Suppressor macrophage treated with lipopolysaccharide for 4 hours (primary cell): ENCODE data around the gene OTOP3.
"Not testable (repeated sequence)": the region's sequence is repeated elsewhere in the genome, so short reads cannot be mapped to it uniquely, and the experiment has no call there.

Source experiments
- DNase-seq: peaks from one replicate; pipeline ENCODE4 v3.0.0-alpha.2; 2020

OTOP3 gene, protein sequence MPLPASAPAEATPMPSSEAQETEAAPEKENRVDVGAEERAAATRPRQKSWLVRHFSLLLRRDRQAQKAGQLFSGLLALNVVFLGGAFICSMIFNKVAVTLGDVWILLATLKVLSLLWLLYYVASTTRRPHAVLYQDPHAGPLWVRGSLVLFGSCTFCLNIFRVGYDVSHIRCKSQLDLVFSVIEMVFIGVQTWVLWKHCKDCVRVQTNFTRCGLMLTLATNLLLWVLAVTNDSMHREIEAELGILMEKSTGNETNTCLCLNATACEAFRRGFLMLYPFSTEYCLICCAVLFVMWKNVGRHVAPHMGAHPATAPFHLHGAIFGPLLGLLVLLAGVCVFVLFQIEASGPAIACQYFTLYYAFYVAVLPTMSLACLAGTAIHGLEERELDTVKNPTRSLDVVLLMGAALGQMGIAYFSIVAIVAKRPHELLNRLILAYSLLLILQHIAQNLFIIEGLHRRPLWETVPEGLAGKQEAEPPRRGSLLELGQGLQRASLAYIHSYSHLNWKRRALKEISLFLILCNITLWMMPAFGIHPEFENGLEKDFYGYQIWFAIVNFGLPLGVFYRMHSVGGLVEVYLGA

GRCh38 chr17:74935585-74936469 lies at the start of gene OTOP3:
OTOP3 (plus strand) TSS chr17:74935898; CDS start chr17:74935922, 24 bp downstream.
- no peak for DNase-seq

DNA sequence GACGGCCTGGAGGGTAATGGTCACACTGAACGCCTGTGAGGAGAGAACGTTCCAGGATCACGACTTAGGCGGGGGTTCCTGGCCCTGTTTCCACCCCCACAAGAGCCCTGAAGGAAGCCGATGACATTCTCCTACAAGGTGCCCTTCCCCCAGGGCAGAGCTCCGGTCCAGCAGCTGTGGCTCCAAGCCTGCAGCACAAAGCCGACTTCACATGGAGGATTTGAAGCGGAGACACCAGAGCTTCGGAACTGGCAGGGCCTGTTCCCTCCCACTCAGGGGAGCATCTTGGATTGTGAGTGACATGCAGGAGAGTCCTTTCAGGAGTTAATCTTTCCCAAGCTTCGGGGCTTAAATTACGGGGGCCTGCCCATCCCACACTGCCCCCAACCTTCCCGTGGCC lies 47.2 kb upstream of the OTOP3 start:
- no peak for DNase-seq

GRCh38 chr17:74890554-74890953 lies 45.1 kb upstream of the OTOP3 start:
- no peak for DNase-seq

- DNase-seq = no peak
Observed at GRCh38 chr17:74892013-74892841, 43.5 kb upstream of the OTOP3 start.

DNA sequence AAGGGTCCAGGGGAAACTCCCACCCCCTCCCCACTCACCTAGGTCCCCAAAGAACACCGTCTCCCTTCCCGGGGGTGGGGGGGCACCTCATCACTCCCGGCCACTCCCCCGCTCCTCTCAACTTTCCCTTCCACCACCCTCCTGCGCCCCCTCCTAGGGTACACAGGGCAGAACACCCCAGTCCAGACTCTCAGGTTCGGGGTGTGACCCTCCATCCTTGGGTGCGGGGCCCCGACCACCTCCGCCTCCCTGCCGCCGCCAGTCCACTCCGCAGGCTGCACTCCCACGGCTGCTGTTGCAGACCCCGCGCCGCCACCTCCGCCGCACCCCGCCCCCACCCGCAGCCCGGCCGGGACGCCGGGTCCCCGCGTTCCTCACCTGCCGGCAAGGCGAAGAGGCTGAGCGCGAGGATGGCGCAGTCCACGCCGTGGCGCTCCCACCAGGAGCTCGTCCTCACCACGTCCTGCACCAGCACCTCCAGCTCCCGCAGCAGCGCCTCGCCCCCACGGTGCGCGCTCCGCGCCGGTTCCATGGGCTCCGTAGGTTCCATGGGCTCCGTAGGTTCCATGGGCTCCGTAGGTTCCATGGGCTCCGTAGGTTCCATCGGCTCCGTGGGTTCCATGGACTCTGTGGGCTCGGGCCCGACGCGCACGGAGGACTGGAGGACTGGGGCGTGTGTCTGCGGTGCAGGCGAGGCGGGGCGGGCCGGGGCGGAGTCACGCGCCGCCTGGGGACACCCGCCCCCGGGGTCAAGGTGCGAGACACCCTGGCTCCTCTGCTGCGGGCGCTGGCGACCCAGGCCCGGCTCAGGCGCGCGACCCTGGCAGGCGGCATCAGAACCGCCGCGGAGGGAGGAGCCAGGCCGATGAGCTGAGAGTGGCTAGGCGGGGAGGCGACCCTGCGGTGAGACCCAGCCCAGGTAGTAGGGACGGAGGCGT lies 42.5 kb upstream of the OTOP3 start, which contains the start of gene FADS6:
FADS6 (minus strand) TSS at position 660 of the 938 bp plus-strand sequence; CDS start at position 622, 38 bp downstream.
- DNase-seq = no peak

- DNase-seq = no peak
Observed at GRCh38 chr17:74893936-74894671, 41.6 kb upstream of the OTOP3 start.

DNA sequence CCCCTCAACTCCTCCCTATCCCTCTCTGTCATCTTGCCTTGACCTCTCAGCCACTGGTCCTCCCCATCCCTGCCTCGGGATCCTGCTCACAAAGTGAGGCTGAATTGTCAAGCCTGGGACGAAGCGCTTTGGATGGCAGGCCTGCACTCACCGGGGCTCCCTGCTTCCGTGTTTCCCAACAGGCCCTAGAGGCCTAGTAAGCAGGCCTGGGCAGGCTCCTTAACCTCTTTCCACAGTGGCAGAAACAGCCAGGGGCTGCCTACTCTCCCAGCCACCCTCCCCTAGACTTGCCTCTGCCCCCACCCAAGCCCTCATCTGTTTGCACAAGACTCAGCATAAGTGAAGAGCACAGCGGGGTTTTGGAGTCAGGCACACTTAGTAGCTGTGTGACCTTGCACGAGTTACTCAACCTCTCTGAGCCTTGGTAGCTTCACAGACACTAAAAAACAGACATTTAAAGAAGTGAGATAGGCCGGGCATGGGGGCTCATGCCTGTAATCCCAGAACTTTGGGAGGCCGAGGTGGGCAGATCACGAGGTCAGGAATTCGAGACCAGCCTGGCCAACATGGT lies 37.2 kb upstream of the OTOP3 start:
- no peak for DNase-seq

GRCh38 chr17:74900208-74900607 lies 35.5 kb upstream of the OTOP3 start:
- no peak for DNase-seq

DNA sequence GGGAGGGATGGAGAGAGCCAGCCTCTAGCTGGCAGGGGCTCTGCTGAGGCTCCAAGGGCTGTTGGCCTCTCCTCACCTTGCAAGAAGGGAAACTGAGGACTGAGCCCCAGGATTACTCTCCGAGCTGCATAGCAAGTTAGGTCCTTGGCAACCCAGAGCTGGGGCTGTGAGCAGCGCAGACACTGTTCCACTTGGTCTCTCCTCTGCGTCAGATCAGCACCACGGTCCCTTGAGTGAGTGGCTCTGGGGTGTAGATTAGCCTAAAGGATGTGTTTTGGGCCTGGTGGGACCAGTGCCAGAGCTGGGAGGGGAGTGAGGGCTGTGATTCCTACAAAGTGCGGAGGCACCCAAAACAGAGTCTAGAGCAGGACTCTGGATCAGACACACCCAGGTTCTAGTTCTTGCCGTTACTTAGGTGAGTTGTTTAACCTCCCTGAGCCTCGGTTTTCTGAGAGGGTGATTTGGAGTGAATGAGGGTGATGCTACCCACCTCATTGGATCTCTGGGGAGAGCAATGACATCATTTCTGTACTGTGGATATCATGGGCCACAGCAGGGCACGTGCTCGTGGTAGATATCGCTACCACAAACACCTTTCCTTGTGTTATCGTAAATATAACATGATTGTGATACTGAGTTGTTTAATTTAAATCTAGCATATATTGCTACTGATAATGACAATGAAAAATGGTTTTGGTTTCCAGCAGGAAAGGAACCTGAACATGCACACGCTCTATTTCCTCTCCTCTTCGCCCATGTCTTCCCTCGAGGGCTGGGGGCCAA lies 34.2 kb upstream of the OTOP3 start:
- no peak for DNase-seq

- no peak for DNase-seq
Observed at GRCh38 chr17:74903034-74903433, 32.7 kb upstream of the OTOP3 start.

DNA sequence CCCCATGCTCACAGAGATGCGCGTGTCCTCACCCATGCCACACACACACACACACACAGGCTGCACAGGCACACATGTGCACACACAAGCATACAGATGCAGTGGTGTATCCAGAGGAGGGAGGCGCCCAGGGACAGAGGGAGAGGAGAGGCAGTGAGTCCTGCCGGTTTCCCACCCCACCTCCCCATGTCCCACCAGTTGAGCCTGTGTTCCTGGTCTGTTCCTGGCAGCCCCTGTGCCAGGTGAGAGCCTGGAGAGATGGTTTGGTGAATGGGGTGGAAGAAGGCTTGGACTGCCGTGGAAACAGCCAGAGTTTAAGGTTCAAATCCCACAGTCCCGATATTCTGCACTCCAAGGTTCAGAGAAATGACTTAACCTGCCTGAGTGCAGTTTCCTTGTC lies 32.0 kb upstream of the OTOP3 start:
- no peak for DNase-seq

GRCh38 chr17:74904687-74905409 lies 30.9 kb upstream of the OTOP3 start:
- no peak for DNase-seq

DNA sequence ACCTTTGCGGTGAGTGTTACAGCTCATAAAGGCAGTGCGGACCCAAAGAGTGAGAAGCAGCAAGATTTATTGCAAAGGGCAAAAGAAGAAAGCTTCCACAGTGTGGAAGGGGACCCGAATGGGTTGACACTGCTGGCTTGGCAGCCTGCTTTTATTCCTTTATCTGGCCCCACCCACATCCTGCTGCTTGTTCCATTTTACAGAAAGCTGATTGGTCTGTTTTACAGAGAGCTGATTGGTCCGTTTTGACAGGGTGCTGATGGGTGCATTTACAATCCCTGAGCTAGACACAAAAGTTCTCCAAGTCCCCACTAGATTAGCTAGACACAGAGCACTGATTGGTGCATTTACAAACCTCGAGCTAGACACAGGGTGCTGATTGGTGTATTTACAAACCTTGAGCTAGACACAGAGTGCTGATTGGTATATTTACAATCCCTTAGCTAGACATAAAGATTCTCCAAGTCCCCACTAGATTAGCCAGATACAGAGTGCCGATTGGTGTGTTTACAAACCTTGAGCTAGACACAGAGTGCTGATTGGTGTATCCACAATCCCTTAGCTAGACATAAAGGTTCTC lies 29.4 kb upstream of the OTOP3 start:
- DNase-seq = not testable (repeated sequence)

GRCh38 chr17:74907012-74907411 lies 28.7 kb upstream of the OTOP3 start:
- no peak for DNase-seq

GRCh38 chr17:74909097-74909496 lies 26.6 kb upstream of the OTOP3 start:
- DNase-seq = not testable (repeated sequence)

DNA sequence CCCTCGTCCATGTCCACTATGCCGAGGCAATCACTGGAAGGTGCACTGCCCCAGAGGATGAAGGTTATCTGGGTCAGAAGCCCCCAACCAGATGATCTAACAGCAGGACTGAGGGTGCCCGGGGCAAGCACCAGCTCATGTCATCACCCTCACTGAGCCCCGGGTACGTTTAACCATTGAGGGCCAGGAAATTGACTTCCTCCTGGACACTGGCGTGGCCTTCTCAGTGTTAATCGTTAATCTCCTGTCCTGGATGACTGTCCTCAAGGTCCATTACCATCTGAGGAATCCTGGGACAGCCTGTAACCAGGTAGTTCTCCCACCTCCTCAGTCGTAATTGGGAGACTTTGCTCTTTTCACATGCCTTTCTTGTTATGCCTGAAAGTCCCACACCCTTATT lies 24.3 kb upstream of the OTOP3 start:
- DNase-seq = not testable (repeated sequence)

DNA sequence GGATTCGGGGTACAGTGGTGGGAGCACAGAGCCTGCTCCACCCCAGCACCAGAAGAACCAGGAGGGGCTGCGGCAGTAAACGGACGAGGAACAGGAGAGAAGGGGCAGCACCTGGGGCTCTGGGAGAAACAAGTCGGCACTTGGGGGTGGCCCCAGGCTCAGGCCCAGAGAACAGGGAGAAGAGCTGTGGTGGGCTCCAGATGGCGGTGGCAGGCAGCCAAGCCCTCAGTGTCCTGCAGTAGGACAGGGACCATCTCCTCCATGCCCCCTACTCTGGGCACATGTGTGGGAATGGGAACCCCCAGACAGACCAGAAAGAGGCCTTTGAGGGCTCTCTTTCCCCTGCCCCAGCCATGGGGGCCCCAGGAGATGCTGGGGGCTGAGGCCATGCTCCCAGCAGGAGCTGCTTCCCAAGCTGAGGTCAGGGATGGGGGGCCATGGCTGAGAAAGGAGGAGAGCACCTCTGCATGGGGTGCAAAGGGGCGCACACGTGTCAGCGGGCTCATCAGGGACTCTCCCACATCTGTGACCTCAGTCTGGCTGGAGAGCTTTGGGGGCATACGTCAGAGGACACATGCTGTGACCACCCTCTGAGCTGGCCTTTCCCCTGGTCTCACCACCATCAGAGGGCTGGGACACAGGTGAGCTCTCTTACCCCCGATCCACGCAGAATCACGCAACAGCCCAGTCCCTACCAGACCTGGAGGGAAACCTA lies 19.4 kb upstream of the OTOP3 start:
- no peak for DNase-seq

- DNase-seq = no peak
Observed at GRCh38 chr17:74916851-74917199, 18.9 kb upstream of the OTOP3 start.
